Measurements from ENCODE around the gene SEL1L3.

- TF ChIP-seq CTCF (IDR thresholded peaks at IDR 0.05), result no peak
- TF ChIP-seq POLR2A (IDR thresholded peaks at IDR 0.05), result no peak
These were observed 20.5 kb downstream of the SEL1L3 start for GRCh38 chr4:25842229-25842845.
